MM.1S (cell line): ENCODE data around the gene CAPN15.

Experiments used
- DNase-seq: peaks from one replicate; pipeline ENCODE4 v3.0.0-alpha.2; 2015
- H2AFZ ChIP-seq: fragments of 300-600 bp; sonication (generic); 2 replicates; pipeline ENCODE4 v1.6.0; 2016; ENCODE audit warnings: antibody characterized with exemption, low read length
- H3F3A ChIP-seq: fragments of 300-600 bp; sonication (generic); 2 replicates; pipeline ENCODE4 v1.6.1; 2016; ENCODE audit warnings: mild to moderate bottlenecking, antibody characterized with exemption, low read length, moderate library complexity, mixed read lengths; ENCODE audit not compliant: insufficient read depth
- H3K27ac ChIP-seq: fragments of 300-600 bp; sonication (generic); 2 replicates; pipeline ENCODE4 v1.5.1; 2016; ENCODE audit warnings: mild to moderate bottlenecking, low read length
- H3K27me3 ChIP-seq: fragments of 300-600 bp; sonication (generic); replicated peaks from 2 replicates; pipeline ENCODE4 v1.6.0; 2016; ENCODE audit warnings: low read length; ENCODE audit not compliant: insufficient read depth
- H3K36me3 ChIP-seq: fragments of 300-600 bp; sonication (generic); replicated peaks from 2 replicates; pipeline ENCODE4 v1.6.1; 2016; ENCODE audit warnings: mild to moderate bottlenecking, low read length, mixed read lengths; ENCODE audit not compliant: insufficient read depth
- H3K4me1 ChIP-seq: fragments of 300-600 bp; sonication (generic); 2 replicates; pipeline ENCODE4 v1.6.1; 2016; ENCODE audit warnings: low read length, mixed read lengths
- H3K4me2 ChIP-seq: fragments of 300-600 bp; sonication (generic); 2 replicates; pipeline ENCODE4 v1.6.0; 2016; ENCODE audit warnings: low read depth, low read length
- H3K4me3 ChIP-seq: fragments of 300-600 bp; sonication (generic); 2 replicates; pipeline ENCODE4 v1.5.1; 2016; ENCODE audit warnings: low read length, mixed read lengths
- H3K79me2 ChIP-seq: fragments of 300-600 bp; sonication (generic); 2 replicates; pipeline ENCODE4 v1.6.1; 2016; ENCODE audit warnings: mixed run types, low read length, mixed read lengths
- H3K9ac ChIP-seq: fragments of 300-600 bp; sonication (generic); 2 replicates; pipeline ENCODE4 v1.6.1; 2016; ENCODE audit warnings: low read length, mixed read lengths
- H3K9me2 ChIP-seq: fragments of 300-600 bp; sonication (generic); replicated peaks from 2 replicates; pipeline ENCODE4 v1.6.1; 2016; ENCODE audit warnings: mild to moderate bottlenecking, low read length, mixed read lengths; ENCODE audit not compliant: insufficient read depth
- H3K9me3 ChIP-seq: fragments of 300-600 bp; sonication (generic); replicated peaks from 2 replicates; pipeline ENCODE4 v1.6.1; 2016; ENCODE audit warnings: mild to moderate bottlenecking, low read length, mixed read lengths; ENCODE audit not compliant: insufficient read depth
- H4K20me1 ChIP-seq: fragments of 300-600 bp; sonication (generic); 2 replicates; pipeline ENCODE4 v1.6.1; 2016; ENCODE audit warnings: mild to moderate bottlenecking, low read length, moderate library complexity, mixed read lengths; ENCODE audit not compliant: insufficient read depth
- CTCF ChIP-seq: fragments of 300-600 bp; sonication (generic); IDR thresholded peaks from 2 replicates; pipeline ENCODE4 v1.5.1; 2016; ENCODE audit warnings: antibody characterized with exemption, low read length, mixed read lengths
- EZH2 ChIP-seq: fragments of 300-600 bp; sonication (generic); optimal IDR thresholded peaks from 2 replicates; pipeline ENCODE3; 2017; ENCODE audit warnings: low read depth, mild to moderate bottlenecking, antibody characterized with exemption, low read length, mixed read lengths
- EZH2phosphoT487 ChIP-seq: fragments of 300-600 bp; sonication (generic); IDR thresholded peaks from 2 replicates; pipeline ENCODE4 v1.6.1; 2018; ENCODE audit warnings: antibody characterized with exemption, low read length

Gene CAPN15

GRCh38 chr16:539901-540530 is 12.5 kb downstream of the CAPN15 start:
- Histone ChIP-seq H3K79me2 (peaks cover 86% of the 10 kb centered on the region), H2AFZ (no peak overlapping the region), H3K4me1 (no peaks in the 10 kb centered on the region), H3K9me3 (no peaks in the 10 kb centered on the region), H3F3A (no peaks in the 10 kb centered on the region), H3K27ac (no peak overlapping the region), H3K36me3 (no peaks in the 10 kb centered on the region), H4K20me1 (no peaks in the 10 kb centered on the region), H3K9ac (no peak overlapping the region), H3K4me3 (no peak overlapping the region), H3K27me3 (no peaks in the 10 kb centered on the region), H3K4me2 (no peak overlapping the region), H3K9me2 (no peaks in the 10 kb centered on the region)
- TF ChIP-seq CTCF (no peak), EZH2 (no peak), EZH2phosphoT487 (no peak)
- no peak for DNase-seq

GRCh38 chr16:540645-541340 is 13.3 kb downstream of the CAPN15 start:
- Histone ChIP-seq H3K4me3 (no peak overlapping the region), H3K79me2 (peaks cover 84% of the 10 kb centered on the region), H4K20me1 (no peaks in the 10 kb centered on the region), H3F3A (no peaks in the 10 kb centered on the region), H2AFZ (no peak overlapping the region), H3K36me3 (no peaks in the 10 kb centered on the region), H3K4me1 (no peaks in the 10 kb centered on the region), H3K9me3 (no peaks in the 10 kb centered on the region), H3K27me3 (no peaks in the 10 kb centered on the region), H3K9ac (no peak overlapping the region), H3K4me2 (no peak overlapping the region), H3K27ac (no peak overlapping the region), H3K9me2 (no peaks in the 10 kb centered on the region)
- DNase-seq, result no peak
- TF ChIP-seq EZH2 (no peak), CTCF (no peak), EZH2phosphoT487 (no peak)

DNA sequence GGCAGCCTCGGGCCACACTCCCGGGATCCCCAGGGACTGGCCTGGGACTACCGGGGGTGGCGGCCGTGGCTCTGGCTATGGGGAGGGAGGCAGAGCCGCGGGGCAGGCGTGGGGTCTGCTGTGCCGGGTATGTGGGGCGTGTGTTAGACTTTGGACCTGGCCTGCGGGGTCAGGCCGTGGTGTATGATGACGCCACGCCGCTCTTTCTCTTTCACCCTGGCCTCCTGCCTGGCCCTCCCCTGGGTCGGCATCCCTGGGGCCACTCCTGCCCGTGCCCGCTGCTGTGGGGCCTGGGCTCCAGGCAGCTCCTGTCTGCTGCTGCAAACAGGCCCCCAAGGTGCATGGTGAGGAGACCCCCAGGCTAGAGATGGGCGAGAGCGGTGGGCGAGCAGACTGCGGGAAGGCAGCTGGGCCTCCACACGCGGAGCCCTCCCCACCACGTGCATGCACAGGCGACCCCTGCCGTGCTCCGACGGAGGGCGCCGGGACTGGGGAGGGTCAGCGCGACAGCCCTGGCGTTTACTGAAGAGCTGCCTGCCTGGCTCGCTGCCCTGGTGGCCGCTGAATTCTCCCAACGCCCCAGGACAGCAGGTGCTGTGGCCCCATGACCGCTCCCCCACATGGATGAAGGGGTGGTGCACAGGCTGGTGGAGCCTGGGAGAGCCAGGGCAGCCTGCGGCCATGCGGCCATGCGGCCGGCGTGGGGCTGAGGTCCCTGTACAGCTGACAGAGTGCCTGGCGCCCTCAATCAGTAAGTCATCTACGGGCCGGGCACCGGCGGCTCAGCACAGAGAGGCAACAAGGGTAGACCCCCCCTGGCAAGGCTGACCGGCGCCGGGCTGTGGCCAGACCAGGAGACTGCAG is 16.0 kb downstream of the CAPN15 start:
- DNase-seq, result no peak
- no peak overlapping the region for H3K4me3 ChIP-seq
- no peak overlapping the region for H2AFZ ChIP-seq
- H3K27me3 ChIP-seq, result no peaks in the 10 kb centered on the region
- no peaks in the 10 kb centered on the region for H3K4me1 ChIP-seq
- no peak overlapping the region for H3K27ac ChIP-seq
- H4K20me1 ChIP-seq, result no peaks in the 10 kb centered on the region
- H3K9me2 ChIP-seq, result no peaks in the 10 kb centered on the region
- H3K9me3 ChIP-seq, result no peaks in the 10 kb centered on the region
- H3K9ac ChIP-seq, result no peak overlapping the region
- no peaks in the 10 kb centered on the region for H3F3A ChIP-seq
- no peak overlapping the region for H3K4me2 ChIP-seq
- H3K36me3 ChIP-seq, result no peaks in the 10 kb centered on the region
- H3K79me2 ChIP-seq, result peaks cover 63% of the 10 kb centered on the region
- TF ChIP-seq CTCF (no peak), EZH2 (no peak), EZH2phosphoT487 (no peak)
